Uterus (tissue), 4 donors: Measurements from ENCODE around the gene PIEZO2. TPM values are rescaled to one million over a fixed set of nuclear protein-coding genes. Genes with fewer than 3 reads are reported as not detected.
"Not testable (repeated sequence)": the region's sequence is repeated elsewhere in the genome, so short reads cannot be mapped to it uniquely, and the experiment has no call there.

Experiments
- DNase-seq, 2 donors: peaks; one replicate each; pipeline ENCODE4 v3.0.0-alpha.2; 2019 to 2020
- H3K27ac ChIP-seq, 2 donors: fragments of 200-600 bp; sonication (generic); 1 replicate in 1 of 2; 2 replicates in 1 of 2; pipeline ENCODE4 v1.5.1; 2016 to 2018
- H3K27me3 ChIP-seq, 2 donors: fragments of 200-600 bp; sonication (generic); one replicate each; pipeline ENCODE4 v1.5.1; 2018 to 2019; ENCODE audit warnings: control low read depth in 1 of 2
- H3K36me3 ChIP-seq, 2 donors: fragments of 200-600 bp; sonication (generic); one replicate each; pipeline ENCODE4 v1.5.1; 2019; ENCODE audit warnings: control low read depth in 1 of 2
- H3K4me1 ChIP-seq, 2 donors: fragments of 200-600 bp; sonication (generic); one replicate each; pipeline ENCODE4 v1.5.1; 2018 to 2019; ENCODE audit warnings: control low read depth in 1 of 2
- H3K4me3 ChIP-seq, 2 donors: fragments of 200-600 bp; sonication (generic); 1 replicate in 1 of 2; 2 replicates in 1 of 2; pipeline ENCODE4 v1.5.1; 2018 to 2019; ENCODE audit warnings: mild to moderate bottlenecking in 1 of 2
- H3K9me3 ChIP-seq, 2 donors: fragments of 200-600 bp; sonication (generic); one replicate each; pipeline ENCODE4 v1.5.1; 2019; ENCODE audit warnings: control low read depth in 1 of 2
- POLR2A ChIP-seq, 2 donors: fragments of 450-650 bp; IDR thresholded peaks; one replicate each; pipeline ENCODE4 v1.6.1; 2016; ENCODE audit warnings: antibody characterized with exemption in 2 of 2, mild to moderate bottlenecking in 1 of 2, moderate library complexity in 1 of 2
- intact Hi-C: fragments of 100-400 bp; cut with DNase I; formaldehyde crosslinking; loops from one replicate; pipeline ENCODE4 v1.15.1; 2023; ENCODE audit warnings: low total_unique reads
- total RNA-seq, 4 donors: library from RNA; depleted of rRNA in 3 of 4; stranded (reverse); fragments of >200 nt in 3 of 4; gene quantifications; one replicate each; pipeline versions ENCODE4 v1.1.0 to v1.2.4, GENCODE V29; 2014 to 2023
- TF ChIP-seq, protein P1 (sequence below), 4 experiments: fragments of 200-600 bp in 2 of 4; fragments of 450-650 bp in 2 of 4; sonication (generic) in 2 of 4; IDR thresholded peaks; one replicate each; pipeline ENCODE4 v1.5.1; 2016 to 2019; ENCODE audit warnings: antibody characterized with exemption in 4 of 4, mild to moderate bottlenecking in 2 of 4, moderate library complexity in 1 of 4
- donor health status: DM: yes; HTN: yes; CAD: no.

PIEZO2 gene
- total RNA-seq: 10 to 100 TPM in 1 of 4 donors, 1 to 10 TPM in 3; 1.8 to 42.8 (median 5.6) TPM

DNA sequence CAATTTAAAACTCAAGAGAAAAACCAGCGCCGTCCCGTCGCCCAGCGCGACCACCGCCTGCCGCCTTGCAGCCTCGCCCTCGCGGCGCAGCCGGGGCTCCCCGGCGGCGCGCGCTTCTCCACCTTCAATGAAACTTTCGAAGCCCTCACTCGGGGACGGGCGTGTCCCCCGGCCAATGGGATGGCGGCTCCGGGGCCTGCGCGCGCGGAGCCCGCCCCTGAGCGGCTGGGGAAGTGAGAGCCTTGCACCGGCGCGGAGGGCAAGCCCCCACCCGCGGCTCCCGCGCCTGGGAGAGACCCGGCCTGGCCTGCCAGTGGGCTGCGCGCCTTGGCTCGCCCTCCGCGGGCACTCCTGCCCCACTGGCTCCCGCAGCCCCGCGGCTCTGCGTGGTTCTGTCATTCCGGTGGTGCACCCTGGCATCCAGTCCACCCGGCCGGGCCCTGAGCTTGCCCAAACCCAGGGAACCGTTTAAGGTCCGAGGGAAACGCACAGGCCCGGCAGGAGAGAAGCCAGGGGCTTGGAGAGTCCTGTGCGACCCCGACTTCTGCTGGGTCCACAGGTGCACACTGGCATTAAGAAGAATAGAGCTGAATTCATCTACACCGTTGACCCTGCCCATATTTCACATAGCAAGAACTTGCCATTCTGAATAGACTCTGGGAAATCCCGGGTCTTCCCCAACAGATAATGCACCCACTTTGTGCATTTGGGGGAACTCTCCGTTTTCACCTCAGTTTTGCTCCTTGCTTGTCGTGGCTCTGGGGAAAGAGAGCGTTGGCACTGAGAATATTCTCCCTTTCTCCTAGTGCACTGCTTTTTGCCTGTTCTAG is at the start of gene PIEZO2:
PIEZO2 (minus strand) TSS at position 129 of the 830 bp plus-strand sequence. CDS start 981 bp downstream, outside the sequence.
- TF ChIP-seq, protein P1, sequence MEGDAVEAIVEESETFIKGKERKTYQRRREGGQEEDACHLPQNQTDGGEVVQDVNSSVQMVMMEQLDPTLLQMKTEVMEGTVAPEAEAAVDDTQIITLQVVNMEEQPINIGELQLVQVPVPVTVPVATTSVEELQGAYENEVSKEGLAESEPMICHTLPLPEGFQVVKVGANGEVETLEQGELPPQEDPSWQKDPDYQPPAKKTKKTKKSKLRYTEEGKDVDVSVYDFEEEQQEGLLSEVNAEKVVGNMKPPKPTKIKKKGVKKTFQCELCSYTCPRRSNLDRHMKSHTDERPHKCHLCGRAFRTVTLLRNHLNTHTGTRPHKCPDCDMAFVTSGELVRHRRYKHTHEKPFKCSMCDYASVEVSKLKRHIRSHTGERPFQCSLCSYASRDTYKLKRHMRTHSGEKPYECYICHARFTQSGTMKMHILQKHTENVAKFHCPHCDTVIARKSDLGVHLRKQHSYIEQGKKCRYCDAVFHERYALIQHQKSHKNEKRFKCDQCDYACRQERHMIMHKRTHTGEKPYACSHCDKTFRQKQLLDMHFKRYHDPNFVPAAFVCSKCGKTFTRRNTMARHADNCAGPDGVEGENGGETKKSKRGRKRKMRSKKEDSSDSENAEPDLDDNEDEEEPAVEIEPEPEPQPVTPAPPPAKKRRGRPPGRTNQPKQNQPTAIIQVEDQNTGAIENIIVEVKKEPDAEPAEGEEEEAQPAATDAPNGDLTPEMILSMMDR (IDR thresholded peaks at IDR 0.05): no peak
- peak in 1 of 2 donors; percentile 32 for TF ChIP-seq POLR2A (IDR thresholded peaks at IDR 0.05)
- peak in 1 of 2 donors; percentile 31 for DNase-seq
- Histone ChIP-seq H3K9me3 (no peaks in the 10 kb centered on the region), H3K4me1 (peaks cover 0 to 15% of the 10 kb centered on the region in 2 donors), H3K36me3 (no peaks in the 10 kb centered on the region), H3K4me3 (peak within 1 kb of the TSS; percentile 8 to 21), H3K27ac (no peak within 1 kb of the TSS), H3K27me3 (peaks cover 0 to 4% of the 10 kb centered on the region in 2 donors)
- intact Hi-C loops: no loop called here

DNA sequence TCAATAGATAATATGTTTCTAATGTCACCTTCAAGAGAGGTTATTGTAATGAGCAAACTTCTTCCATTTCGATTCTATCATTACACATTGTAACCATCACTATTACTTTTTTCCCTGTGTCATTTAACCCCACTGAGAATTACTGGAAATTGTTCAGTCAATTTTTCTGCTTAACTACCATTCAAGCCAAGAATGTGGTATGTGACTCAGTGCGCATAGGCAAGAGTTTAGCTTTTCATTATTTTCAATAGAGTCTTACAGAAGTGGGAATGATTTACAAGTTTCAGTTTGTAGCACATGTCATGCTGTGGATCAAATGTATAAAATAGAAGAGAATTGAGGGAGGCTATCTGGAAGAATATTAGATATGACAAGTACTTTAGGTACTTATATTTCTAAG is 34.3 kb upstream of the PIEZO2 start:
- DNase-seq: no peak
- Histone ChIP-seq H3K4me1 (no peaks in the 10 kb centered on the region), H3K27ac (no peak overlapping the region), H3K9me3 (no peaks in the 10 kb centered on the region), H3K36me3 (no peaks in the 10 kb centered on the region), H3K4me3 (no peak overlapping the region), H3K27me3 (no peaks in the 10 kb centered on the region)
- TF ChIP-seq POLR2A (IDR thresholded peaks at IDR 0.05): no peak
- TF ChIP-seq, protein P1 (IDR thresholded peaks at IDR 0.05): no peak
- intact Hi-C loops: no loop called here

DNA sequence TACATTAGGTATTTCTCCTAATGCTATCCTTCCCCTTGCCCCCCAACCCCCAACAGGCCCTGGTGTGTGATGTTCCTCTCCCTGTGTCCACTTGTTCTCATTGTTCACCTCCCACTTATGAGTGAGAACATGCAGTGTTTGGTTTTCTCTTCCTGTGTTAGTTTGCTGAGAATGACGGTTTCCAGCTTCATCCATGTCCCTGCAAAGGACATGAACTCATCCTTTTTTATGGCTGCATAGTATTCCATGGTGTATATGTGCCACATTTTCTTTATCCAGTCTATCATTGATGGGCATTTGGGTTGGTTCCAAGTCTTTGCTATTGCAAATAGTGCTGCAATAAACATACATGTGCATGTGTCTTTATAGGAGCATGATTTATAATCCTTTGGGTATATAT is 32.3 kb upstream of the PIEZO2 start:
- H3K4me3 ChIP-seq: not testable (repeated sequence)

DNA sequence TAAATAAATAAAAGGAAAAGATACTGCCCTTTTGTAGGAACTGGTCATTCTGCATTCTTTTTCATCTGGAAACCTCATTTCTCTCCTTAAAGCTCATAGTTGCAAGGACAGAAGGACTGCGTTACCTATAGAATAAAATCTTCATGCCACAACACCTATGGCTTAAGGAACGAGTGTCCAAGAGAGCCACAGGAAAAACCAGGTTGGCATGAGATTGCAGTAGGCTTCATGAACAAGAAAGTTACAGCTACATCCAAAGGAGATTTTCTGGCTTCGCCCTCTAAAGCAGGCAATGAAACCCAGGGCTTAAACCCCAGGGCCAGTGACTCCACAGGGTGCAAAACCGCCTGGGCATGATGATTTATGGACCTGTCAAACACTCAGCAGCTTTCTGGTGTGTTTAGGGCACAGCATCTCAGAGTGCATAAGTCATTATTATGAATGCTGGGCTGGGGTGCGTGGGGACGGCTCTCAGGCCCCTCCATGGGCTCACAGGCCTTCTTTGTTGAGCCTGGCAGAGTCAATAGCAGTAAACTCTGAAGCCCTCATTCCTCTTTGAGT is 30.7 kb upstream of the PIEZO2 start:
- no peaks in the 10 kb centered on the region for H3K9me3 ChIP-seq
- TF ChIP-seq, protein P1 (IDR thresholded peaks at IDR 0.05): no peak
- TF ChIP-seq POLR2A (IDR thresholded peaks at IDR 0.05): no peak
- no peak for DNase-seq
- H3K36me3 ChIP-seq: no peaks in the 10 kb centered on the region
- no peaks in the 10 kb centered on the region for H3K27me3 ChIP-seq
- intact Hi-C loops: no loop called here
- H3K4me3 ChIP-seq: no peak overlapping the region
- no peaks in the 10 kb centered on the region for H3K4me1 ChIP-seq
- H3K27ac ChIP-seq: no peak overlapping the region

More for the DNA sequence above, 32.3 kb upstream of the PIEZO2 start:
- H3K27me3 ChIP-seq, H3K27ac ChIP-seq, DNase-seq, intact Hi-C loops, H3K36me3 ChIP-seq, H3K9me3 ChIP-seq, H3K4me1 ChIP-seq: not testable (repeated sequence)

DNA sequence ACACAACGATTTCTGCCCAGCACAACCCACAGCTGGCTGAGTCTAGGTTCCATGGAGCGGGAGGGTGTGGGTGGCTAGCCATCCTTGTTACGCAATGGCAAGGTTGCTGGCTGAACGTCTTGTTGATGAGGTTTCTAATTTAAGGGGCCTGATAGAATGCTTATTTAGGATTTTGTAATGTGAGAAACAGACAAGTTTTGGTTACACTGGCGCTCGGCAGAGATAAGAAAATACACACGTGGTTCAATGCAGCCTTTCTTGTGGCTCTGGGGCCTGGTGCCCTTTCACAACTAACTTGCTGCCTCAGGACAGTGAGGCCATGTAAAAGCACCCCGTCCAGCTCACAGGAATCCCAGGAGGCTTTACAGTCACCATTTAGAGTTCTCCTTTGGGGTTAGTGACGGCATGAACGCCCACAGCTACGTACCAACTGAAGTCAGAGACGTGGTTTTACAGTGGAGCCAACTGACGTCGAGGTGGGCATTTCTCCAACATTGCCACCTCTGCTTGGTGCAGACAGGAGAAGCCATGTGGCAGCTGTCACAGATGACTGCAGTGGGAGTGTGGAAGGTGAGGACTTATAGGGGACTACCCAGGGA is 29.7 kb upstream of the PIEZO2 start:
- H3K27ac ChIP-seq: no peak overlapping the region
- H3K27me3 ChIP-seq: no peaks in the 10 kb centered on the region
- intact Hi-C loops: no loop called here
- DNase-seq: peak; percentile 26 to 48
- no peaks in the 10 kb centered on the region for H3K36me3 ChIP-seq
- no peak overlapping the region for H3K4me3 ChIP-seq
- no peaks in the 10 kb centered on the region for H3K9me3 ChIP-seq
- TF ChIP-seq, protein P1 (IDR thresholded peaks at IDR 0.05): no peak
- TF ChIP-seq POLR2A (IDR thresholded peaks at IDR 0.05): no peak
- H3K4me1 ChIP-seq: no peaks in the 10 kb centered on the region
